Astrocyte (in vitro differentiated cells and primary cell): ENCODE data around the gene ARL9. TPM values are rescaled to one million over a fixed set of nuclear protein-coding genes. Genes with fewer than 3 reads are reported as not detected.

Source experiments
- DNase-seq: peaks from one replicate; pipeline ENCODE4 v3.0.0-alpha.2; 2010; ENCODE audit warnings: low read depth
- FAIRE-seq: peaks from 2 replicates; lab custom pipeline; 2011; peaks lifted over from hg19 to GRCh38; lab: Jason Lieb, UNC
- H2AFZ ChIP-seq: 2 replicates; pipeline ENCODE4 v1.6.0; 2012; ENCODE audit warnings: low read depth, low read length, inconsistent platforms
- H3K27ac ChIP-seq: 2 replicates; pipeline ENCODE4 v1.5.1; 2011; ENCODE audit warnings: low read depth, low read length, inconsistent platforms
- H3K27me3 ChIP-seq: 2 replicates; pipeline ENCODE4 v1.6.0; 2011; ENCODE audit warnings: low read length, inconsistent platforms; ENCODE audit not compliant: insufficient read depth
- H3K36me3 ChIP-seq: 2 replicates; pipeline ENCODE4 v1.5.1; 2011; ENCODE audit warnings: low read length, inconsistent platforms; ENCODE audit not compliant: insufficient read depth
- H3K4me1 ChIP-seq: 2 replicates; pipeline ENCODE4 v1.5.1; 2011; ENCODE audit warnings: low read length, inconsistent platforms; ENCODE audit not compliant: insufficient read depth
- H3K4me2 ChIP-seq: 2 replicates; pipeline ENCODE4 v1.6.0; 2012; ENCODE audit warnings: low read length, inconsistent platforms
- H3K4me3 ChIP-seq: 2 replicates; pipeline ENCODE4 v1.5.1; 2011; ENCODE audit warnings: low read depth, mild to moderate bottlenecking, low read length, inconsistent platforms; ENCODE audit not compliant: insufficient read depth
- H3K79me2 ChIP-seq: 2 replicates; pipeline ENCODE4 v1.6.0; 2012; ENCODE audit warnings: mild to moderate bottlenecking, low read length, inconsistent platforms; ENCODE audit not compliant: insufficient read depth
- H3K9ac ChIP-seq: 2 replicates; pipeline ENCODE4 v1.6.0; 2012; ENCODE audit warnings: mild to moderate bottlenecking, low read length, inconsistent platforms
- H3K9me3 ChIP-seq: 2 replicates; pipeline ENCODE4 v1.5.1; 2012; ENCODE audit warnings: low read depth, mild to moderate bottlenecking, low read length, inconsistent platforms; ENCODE audit not compliant: insufficient read depth
- H4K20me1 ChIP-seq: 2 replicates; pipeline ENCODE4 v1.6.0; 2012; ENCODE audit warnings: low read length, inconsistent platforms; ENCODE audit not compliant: insufficient read depth
- H3K27ac Mint-ChIP-seq: one replicate; pipeline ENCODE4 v1.8.0; 2021; ENCODE audit warnings: mild to moderate bottlenecking, mixed read lengths; ENCODE audit not compliant: unreplicated experiment
- H3K27me3 Mint-ChIP-seq: one replicate; pipeline ENCODE4 v1.8.0; 2021; ENCODE audit warnings: low read depth, mixed read lengths; ENCODE audit not compliant: unreplicated experiment
- H3K36me3 Mint-ChIP-seq: one replicate; pipeline ENCODE4 v1.8.0; 2021; ENCODE audit warnings: low read depth, mixed read lengths; ENCODE audit not compliant: unreplicated experiment
- H3K4me1 Mint-ChIP-seq: one replicate; pipeline ENCODE4 v1.8.0; 2021; ENCODE audit warnings: low read depth, mixed read lengths; ENCODE audit not compliant: unreplicated experiment
- H3K4me3 Mint-ChIP-seq: one replicate; pipeline ENCODE4 v1.8.0; 2021; ENCODE audit warnings: mild to moderate bottlenecking, moderate library complexity, mixed read lengths; ENCODE audit not compliant: unreplicated experiment
- H3K9me3 Mint-ChIP-seq: one replicate; pipeline ENCODE4 v1.8.0; 2021; ENCODE audit warnings: mild to moderate bottlenecking, mixed read lengths; ENCODE audit not compliant: unreplicated experiment
- CTCF ChIP-seq: IDR thresholded peaks from 2 replicates; pipeline ENCODE4 v1.5.1; 2011; ENCODE audit warnings: low read depth, mild to moderate bottlenecking, inconsistent platforms, low read length, moderate library complexity; ENCODE audit not compliant: insufficient read depth
- EZH2 ChIP-seq: IDR thresholded peaks from 2 replicates; pipeline ENCODE4 v1.6.1; 2012; ENCODE audit warnings: mild to moderate bottlenecking, low read length, inconsistent platforms; ENCODE audit not compliant: insufficient read depth
- total RNA-seq: library from RNA; stranded (reverse); gene quantifications from 2 replicates; pipeline ENCODE4 v1.2.1, GENCODE V29; 2021

Gene ARL9
- total RNA-seq, 1 donor from 2014 or later, result 0.73 TPM

GRCh38 chr4:56530269-56531148 lies 24.9 kb downstream of the ARL9 start:
- Histone ChIP-seq H2AFZ (peak overlapping the region; percentile 100), H3K9ac (peak overlapping the region; percentile 86), H3K4me1 (peaks cover 6% of the 10 kb centered on the region), H3K4me3 (peak overlapping the region; percentile 91), H3K27ac (no peak overlapping the region), H3K79me2 (no peaks in the 10 kb centered on the region), H3K36me3 (no peaks in the 10 kb centered on the region), H3K9me3 (no peaks in the 10 kb centered on the region), H3K4me2 (peak overlapping the region; percentile 99), H4K20me1 (no peaks in the 10 kb centered on the region), H3K27me3 (no peaks in the 10 kb centered on the region)
- H3K4me1 Mint-ChIP-seq, result no peaks in the 10 kb centered on the region
- no peaks in the 10 kb centered on the region for H3K9me3 Mint-ChIP-seq
- TF ChIP-seq CTCF (no peak), EZH2 (no peak)
- peaks cover 19% of the 10 kb centered on the region for H3K27me3 Mint-ChIP-seq
- FAIRE-seq (no peak), DNase-seq (peak; percentile 57)
- no peak overlapping the region for H3K27ac Mint-ChIP-seq
- H3K4me3 Mint-ChIP-seq, result peak overlapping the region; percentile 77
- H3K36me3 Mint-ChIP-seq, result no peaks in the 10 kb centered on the region

DNA sequence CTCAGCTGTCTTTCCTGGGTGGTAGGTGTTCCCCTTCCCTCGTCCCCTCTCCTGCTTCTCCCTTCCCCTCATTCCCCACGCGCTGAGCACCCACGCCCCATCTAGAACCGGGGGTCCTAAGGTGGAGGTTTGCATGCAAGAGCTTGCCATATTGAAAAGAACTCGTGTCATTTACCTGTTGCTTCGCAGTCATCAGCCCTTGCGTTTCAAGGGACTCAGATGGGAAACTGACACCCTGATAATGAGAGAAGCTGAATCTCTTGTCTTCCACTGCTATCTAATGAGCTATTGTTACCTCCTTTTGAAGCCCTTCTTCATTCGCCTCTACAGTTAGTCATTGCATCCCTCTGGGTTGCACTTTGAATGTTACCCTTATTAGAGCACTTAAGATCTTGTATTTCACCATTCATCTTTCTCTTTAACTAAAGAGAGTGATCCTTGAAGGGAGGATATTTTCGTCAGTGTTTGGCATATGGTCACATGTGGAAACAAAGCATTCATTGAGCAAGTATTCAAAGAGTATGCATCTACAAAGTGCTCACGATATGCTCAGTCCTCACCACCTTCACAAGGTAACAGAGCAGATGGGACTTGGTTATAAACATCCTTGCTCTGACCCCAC lies 25.7 kb downstream of the ARL9 start:
- Histone ChIP-seq H3K9me3 (no peaks in the 10 kb centered on the region), H2AFZ (peak overlapping the region; percentile 99), H3K4me2 (peak overlapping the region; percentile 99), H3K27ac (no peak overlapping the region), H4K20me1 (no peaks in the 10 kb centered on the region), H3K4me3 (peak overlapping the region; percentile 91), H3K36me3 (no peaks in the 10 kb centered on the region), H3K4me1 (peaks cover 6% of the 10 kb centered on the region), H3K79me2 (no peaks in the 10 kb centered on the region), H3K27me3 (no peaks in the 10 kb centered on the region), H3K9ac (peak overlapping the region; percentile 86)
- no peak for FAIRE-seq
- TF ChIP-seq CTCF (no peak), EZH2 (no peak)
- H3K9me3 Mint-ChIP-seq, result no peaks in the 10 kb centered on the region
- H3K4me1 Mint-ChIP-seq, result no peaks in the 10 kb centered on the region
- no peak overlapping the region for H3K4me3 Mint-ChIP-seq
- H3K36me3 Mint-ChIP-seq, result no peaks in the 10 kb centered on the region
- no peak for DNase-seq
- no peak overlapping the region for H3K27ac Mint-ChIP-seq
- H3K27me3 Mint-ChIP-seq, result peaks cover 13% of the 10 kb centered on the region
